Measurements from ENCODE around the gene TMEM19. TPM values are rescaled to one million over a fixed set of nuclear protein-coding genes. Genes with fewer than 3 reads are reported as not detected.

Gene TMEM19
- total RNA-seq, 1 donor from 2014 or later: 19.4 TPM

- TF ChIP-seq CTCF (IDR thresholded peaks at IDR 0.05; ENCODE audit: unreplicated experiment): no peak
- peaks cover 37% of the 10 kb centered on the region for H3K27me3 Mint-ChIP-seq
- no peak for DNase-seq (ENCODE audit: low spot score, unreplicated experiment)
- H3K27ac Mint-ChIP-seq: no peak overlapping the region
- no peaks in the 10 kb centered on the region for H3K36me3 Mint-ChIP-seq (ENCODE audit: insufficient read depth)
- H3K4me3 Mint-ChIP-seq (ENCODE audit: low read depth): no peak overlapping the region
- no peaks in the 10 kb centered on the region for H3K9me3 Mint-ChIP-seq (ENCODE audit: low read depth)
- H3K4me1 Mint-ChIP-seq (ENCODE audit: low read depth): no peaks in the 10 kb centered on the region
Measured at GRCh38 chr12:71748081-71748850, 62.4 kb downstream of the TMEM19 start.

- H3K4me1 Mint-ChIP-seq (ENCODE audit: low read depth): peaks cover 3% of the 10 kb centered on the region
- H3K27ac Mint-ChIP-seq: no peak overlapping the region
- no peak for DNase-seq (ENCODE audit: low spot score, unreplicated experiment)
- H3K9me3 Mint-ChIP-seq (ENCODE audit: low read depth): no peaks in the 10 kb centered on the region
- no peak for TF ChIP-seq CTCF (IDR thresholded peaks at IDR 0.05; ENCODE audit: unreplicated experiment)
- H3K27me3 Mint-ChIP-seq: peaks cover 37% of the 10 kb centered on the region
- no peak overlapping the region for H3K4me3 Mint-ChIP-seq (ENCODE audit: low read depth)
- H3K36me3 Mint-ChIP-seq (ENCODE audit: insufficient read depth): no peaks in the 10 kb centered on the region
Measured at GRCh38 chr12:71749666-71750065, 63.8 kb downstream of the TMEM19 start.

- no peak for TF ChIP-seq CTCF (IDR thresholded peaks at IDR 0.05; ENCODE audit: unreplicated experiment)
- Mint-ChIP-seq H3K9me3 (ENCODE audit: low read depth) (no peaks in the 10 kb centered on the region), H3K4me3 (ENCODE audit: low read depth) (no peak overlapping the region), H3K27ac (no peak overlapping the region), H3K27me3 (peaks cover 35% of the 10 kb centered on the region), H3K36me3 (ENCODE audit: insufficient read depth) (no peaks in the 10 kb centered on the region), H3K4me1 (ENCODE audit: low read depth) (peaks cover 15% of the 10 kb centered on the region)
- DNase-seq (ENCODE audit: low spot score, unreplicated experiment): no peak
Measured at GRCh38 chr12:71752891-71753290, 67.0 kb downstream of the TMEM19 start.

Other genes with a start within 250 kb of the TMEM19 start
- 0.67 and 1.2 TPM in 2 replicates for gene LGR5, start 246.3 kb upstream of the TMEM19 start, total RNA-seq
- 52.5 and 54.7 TPM in 2 replicates for gene ZFC3H1, start 22.2 kb upstream of the TMEM19 start, total RNA-seq
- 7.0 and 8.9 TPM in 2 replicates for gene THAP2, start 21.8 kb upstream of the TMEM19 start, total RNA-seq
- gene RAB21, start 68.8 kb downstream of the TMEM19 start, total RNA-seq: 52.5 and 54.0 TPM in 2 replicates
- gene TBC1D15, start 153.7 kb downstream of the TMEM19 start, total RNA-seq: 29.1 and 33.2 TPM in 2 replicates